NCI-H146 (cell line): Measurements from ENCODE around the gene ING5.
"Not testable (repeated sequence)": the region's sequence is repeated elsewhere in the genome, so short reads cannot be mapped to it uniquely, and the experiment has no call there.

ENCODE experiments used
- DNase-seq: peaks from one replicate; lab custom pipeline; 2025; lab: John Stamatoyannopoulos, UW

Gene ING5

GRCh38 chr2:241739177-241739576, 37.3 kb downstream of the ING5 start:
- DNase-seq = no peak

- no peak for DNase-seq
Measured at GRCh38 chr2:241739651-241740050, 37.8 kb downstream of the ING5 start.

GRCh38 chr2:241741016-241741415, 39.2 kb downstream of the ING5 start:
- no peak for DNase-seq

- DNase-seq = no peak
Measured at GRCh38 chr2:241742320-241742939, 40.6 kb downstream of the ING5 start.

- DNase-seq = not testable (repeated sequence)
Measured at GRCh38 chr2:241743008-241743407, 41.2 kb downstream of the ING5 start.

- DNase-seq = no peak
Measured at GRCh38 chr2:241743620-241744019, 41.8 kb downstream of the ING5 start.

GRCh38 chr2:241744028-241744754, 42.4 kb downstream of the ING5 start:
- no peak for DNase-seq

- no peak for DNase-seq
Measured at GRCh38 chr2:241745276-241745675, 43.4 kb downstream of the ING5 start.

- no peak for DNase-seq
Measured at GRCh38 chr2:241746084-241746483, 44.2 kb downstream of the ING5 start.

GRCh38 chr2:241748468-241749256, 46.8 kb downstream of the ING5 start:
- DNase-seq = no peak

GRCh38 chr2:241750076-241750840, 48.4 kb downstream of the ING5 start:
- no peak for DNase-seq

GRCh38 chr2:241751152-241751551, 49.3 kb downstream of the ING5 start:
- no peak for DNase-seq

GRCh38 chr2:241751776-241752175, 49.9 kb downstream of the ING5 start:
- no peak for DNase-seq

GRCh38 chr2:241752253-241752652, 50.4 kb downstream of the ING5 start:
- DNase-seq = no peak

- DNase-seq = no peak
Measured at GRCh38 chr2:241752689-241753276, 50.9 kb downstream of the ING5 start.

GRCh38 chr2:241753493-241753892, 51.7 kb downstream of the ING5 start:
- DNase-seq = no peak

GRCh38 chr2:241754042-241754441, 52.2 kb downstream of the ING5 start:
- DNase-seq = no peak

GRCh38 chr2:241755166-241755565, 53.3 kb downstream of the ING5 start:
- no peak for DNase-seq

- no peak for DNase-seq
Measured at GRCh38 chr2:241755777-241756176, 53.9 kb downstream of the ING5 start.

- DNase-seq = no peak
Measured at GRCh38 chr2:241759067-241759807, 57.4 kb downstream of the ING5 start.

- DNase-seq = not testable (repeated sequence)
Measured at GRCh38 chr2:241759893-241760292, 58.1 kb downstream of the ING5 start.
